Loucy (cell line): ENCODE measurements around the gene ARHGAP40.

Experiments used
- H2AFZ ChIP-seq: fragments of 200-600 bp; sonication (generic); 2 replicates; pipeline ENCODE4 v1.6.0; 2016; ENCODE audit warnings: antibody characterized with exemption, mild to moderate bottlenecking, low read length, moderate library complexity
- H3F3A ChIP-seq: fragments of 200-600 bp; 2 replicates; pipeline ENCODE4 v1.6.0; 2016; ENCODE audit warnings: antibody characterized with exemption, low read depth, mild to moderate bottlenecking
- H3K27me3 ChIP-seq: fragments of 200-600 bp; sonication (generic); 2 replicates; pipeline ENCODE4 v1.6.1; 2014; ENCODE audit warnings: low read length, mild to moderate bottlenecking; ENCODE audit not compliant: insufficient read depth, poor library complexity, severe bottlenecking
- H3K36me3 ChIP-seq: fragments of 200-600 bp; sonication (generic); 2 replicates; pipeline ENCODE4 v1.6.1; 2016; ENCODE audit warnings: low read length; ENCODE audit not compliant: insufficient read depth
- H3K4me1 ChIP-seq: fragments of 200-600 bp; sonication (generic); 2 replicates; pipeline ENCODE4 v1.5.1; 2014; ENCODE audit warnings: low read length, mild to moderate bottlenecking; ENCODE audit not compliant: insufficient read depth, poor library complexity, severe bottlenecking
- H3K4me2 ChIP-seq: fragments of 200-600 bp; sonication (generic); 2 replicates; pipeline ENCODE4 v1.6.0; 2014; ENCODE audit warnings: antibody characterized with exemption, low read length, low read depth, mild to moderate bottlenecking; ENCODE audit not compliant: poor library complexity, severe bottlenecking
- H3K4me3 ChIP-seq: fragments of 200-600 bp; sonication (generic); 2 replicates; pipeline ENCODE4 v1.5.1; 2014; ENCODE audit warnings: low read length, mild to moderate bottlenecking, mixed read lengths; ENCODE audit not compliant: poor library complexity, severe bottlenecking
- H3K79me2 ChIP-seq: fragments of 200-600 bp; sonication (generic); 2 replicates; pipeline ENCODE4 v1.6.1; 2014; ENCODE audit warnings: low read length; ENCODE audit not compliant: insufficient read depth
- H3K9ac ChIP-seq: fragments of 200-600 bp; sonication (generic); 2 replicates; pipeline ENCODE4 v1.6.0; 2014; ENCODE audit warnings: mild to moderate bottlenecking, low read depth, low read length, moderate library complexity; ENCODE audit not compliant: poor library complexity, severe bottlenecking
- H3K9me2 ChIP-seq: fragments of 200-600 bp; sonication (generic); replicated peaks from 2 replicates; pipeline ENCODE4 v1.6.1; 2016; ENCODE audit warnings: low read depth, low read length, mixed read lengths
- H3K9me3 ChIP-seq: fragments of 200-600 bp; sonication (generic); 2 replicates; pipeline ENCODE4 v1.6.1; 2014; ENCODE audit warnings: mild to moderate bottlenecking, antibody characterized with exemption, low read length, low read depth; ENCODE audit not compliant: insufficient read depth
- H4K20me1 ChIP-seq: fragments of 200-600 bp; sonication (generic); 2 replicates; pipeline ENCODE4 v1.6.0; 2014; ENCODE audit warnings: antibody characterized with exemption, low read length, mild to moderate bottlenecking; ENCODE audit not compliant: insufficient read depth, poor library complexity, severe bottlenecking
- CTCF ChIP-seq: fragments of 200-600 bp; sonication (generic); conservative IDR thresholded peaks from 2 replicates; pipeline ENCODE4 v1.5.1; 2014; ENCODE audit warnings: mild to moderate bottlenecking, antibody characterized with exemption, low read length
- EZH2phosphoT487 ChIP-seq: fragments of 200-600 bp; IDR thresholded peaks from 2 replicates; pipeline ENCODE4 v1.6.1; 2018; ENCODE audit warnings: antibody characterized with exemption, mild to moderate bottlenecking, moderate library complexity, borderline replicate concordance

Gene ARHGAP40

GRCh38 chr20:38640521-38640920 lies 38.9 kb downstream of the ARHGAP40 start:
- no peaks in the 10 kb centered on the region for H3K9me2 ChIP-seq

GRCh38 chr20:38642498-38642897 lies 40.9 kb downstream of the ARHGAP40 start:
- H3K9ac ChIP-seq: no peak overlapping the region
- peaks cover 7% of the 10 kb centered on the region for H3K4me1 ChIP-seq
- no peaks in the 10 kb centered on the region for H3F3A ChIP-seq
- no peaks in the 10 kb centered on the region for H4K20me1 ChIP-seq
- no peak overlapping the region for H3K4me2 ChIP-seq
- TF ChIP-seq EZH2phosphoT487 (no peak), CTCF (no peak)
- no peaks in the 10 kb centered on the region for H3K9me2 ChIP-seq
- H3K36me3 ChIP-seq: no peaks in the 10 kb centered on the region
- H3K9me3 ChIP-seq: no peaks in the 10 kb centered on the region
- H3K27me3 ChIP-seq: no peaks in the 10 kb centered on the region
- no peak overlapping the region for H2AFZ ChIP-seq
- no peaks in the 10 kb centered on the region for H3K79me2 ChIP-seq
- H3K4me3 ChIP-seq: no peak overlapping the region

More at GRCh38 chr20:38640521-38640920, 38.9 kb downstream of the ARHGAP40 start:
- TF ChIP-seq CTCF (no peak), EZH2phosphoT487 (no peak)
- Histone ChIP-seq H3F3A (no peaks in the 10 kb centered on the region), H3K79me2 (no peaks in the 10 kb centered on the region), H3K4me1 (no peaks in the 10 kb centered on the region), H3K9ac (no peak overlapping the region), H3K36me3 (no peaks in the 10 kb centered on the region), H3K4me3 (no peak overlapping the region), H2AFZ (no peak overlapping the region), H3K9me3 (no peaks in the 10 kb centered on the region), H4K20me1 (no peaks in the 10 kb centered on the region), H3K27me3 (no peaks in the 10 kb centered on the region), H3K4me2 (no peak overlapping the region)

GRCh38 chr20:38644588-38645260 lies 43.1 kb downstream of the ARHGAP40 start:
- H3K27me3 ChIP-seq: no peaks in the 10 kb centered on the region
- H3K4me1 ChIP-seq: peaks cover 7% of the 10 kb centered on the region
- H3K4me3 ChIP-seq: no peak overlapping the region
- no peaks in the 10 kb centered on the region for H3F3A ChIP-seq
- H3K9me2 ChIP-seq: no peaks in the 10 kb centered on the region
- no peak overlapping the region for H3K4me2 ChIP-seq
- H4K20me1 ChIP-seq: no peaks in the 10 kb centered on the region
- H3K79me2 ChIP-seq: no peaks in the 10 kb centered on the region
- H3K9me3 ChIP-seq: no peaks in the 10 kb centered on the region
- TF ChIP-seq CTCF: no peak
- no peak for TF ChIP-seq EZH2phosphoT487
- H3K36me3 ChIP-seq: no peaks in the 10 kb centered on the region
- H2AFZ ChIP-seq: no peak overlapping the region
- H3K9ac ChIP-seq: no peak overlapping the region
